ENCODE data around the gene UFSP2. TPM values are rescaled to one million over a fixed set of nuclear protein-coding genes. Genes with fewer than 3 reads are reported as not detected.

UFSP2 gene
- total RNA-seq, 2 experiments from 2014 or later = 17.9 to 20.3 TPM

GRCh38 chr4:185394568-185395237 is 31.1 kb downstream of the UFSP2 start:
- no peaks in the 10 kb centered on the region for H3K27me3 Mint-ChIP-seq
- peaks cover 15% of the 10 kb centered on the region for H3K36me3 Mint-ChIP-seq (ENCODE audit: low read depth)
- POLR2A ChIA-PET = no interaction called here
- H3K27ac Mint-ChIP-seq = peak overlapping the region; percentile 97
- H3K9me3 Mint-ChIP-seq = no peaks in the 10 kb centered on the region
- DNase-seq = no peak
- CTCF ChIA-PET = interaction anchor here (1.3 kb wide), 3 partner anchors 11 to 162 kb away, joined by 3 to 6 read pairs (median 5); no protein-coding TSS in a partner anchor
- peak overlapping the region; percentile 83 for H3K4me3 Mint-ChIP-seq
- peaks cover 44% of the 10 kb centered on the region for H3K4me1 Mint-ChIP-seq

GRCh38 chr4:185392156-185392555 is 33.6 kb downstream of the UFSP2 start:
- Mint-ChIP-seq H3K36me3 (ENCODE audit: low read depth) (peaks cover 2% of the 10 kb centered on the region), H3K27ac (no peak overlapping the region), H3K4me3 (no peak overlapping the region), H3K4me1 (peaks cover 20% of the 10 kb centered on the region), H3K9me3 (no peaks in the 10 kb centered on the region), H3K27me3 (no peaks in the 10 kb centered on the region)
- no peak for DNase-seq
- CTCF ChIA-PET = no interaction called here
- POLR2A ChIA-PET = no interaction called here

- Mint-ChIP-seq H3K27me3 (no peaks in the 10 kb centered on the region), H3K36me3 (ENCODE audit: low read depth) (peaks cover 2% of the 10 kb centered on the region), H3K4me3 (no peak overlapping the region), H3K4me1 (peaks cover 17% of the 10 kb centered on the region), H3K9me3 (no peaks in the 10 kb centered on the region), H3K27ac (no peak overlapping the region)
- ChIA-PET CTCF (no interaction called here), POLR2A (no interaction called here)
- no peak for DNase-seq
These were observed 34.8 kb downstream of the UFSP2 start for GRCh38 chr4:185390941-185391340.

- ChIA-PET CTCF (no interaction called here), POLR2A (no interaction called here)
- H3K4me1 Mint-ChIP-seq = peaks cover 25% of the 10 kb centered on the region
- DNase-seq = no peak
- no peaks in the 10 kb centered on the region for H3K9me3 Mint-ChIP-seq
- H3K27me3 Mint-ChIP-seq = peaks cover 2% of the 10 kb centered on the region
- H3K36me3 Mint-ChIP-seq (ENCODE audit: low read depth) = peaks cover 5% of the 10 kb centered on the region
- H3K27ac Mint-ChIP-seq = no peak overlapping the region
- H3K4me3 Mint-ChIP-seq = no peak overlapping the region
These were observed 37.8 kb downstream of the UFSP2 start for GRCh38 chr4:185387957-185388356.

- DNase-seq = no peak
- ChIA-PET CTCF (no interaction called here), POLR2A (no interaction called here)
- Mint-ChIP-seq H3K9me3 (peaks cover 9% of the 10 kb centered on the region), H3K4me3 (peak overlapping the region; percentile 10), H3K36me3 (ENCODE audit: low read depth) (peaks cover 6% of the 10 kb centered on the region), H3K27me3 (peaks cover 4% of the 10 kb centered on the region), H3K27ac (peak overlapping the region; percentile 72), H3K4me1 (peaks cover 24% of the 10 kb centered on the region)
These were observed 40.8 kb downstream of the UFSP2 start for GRCh38 chr4:185384930-185385331.

GRCh38 chr4:185384061-185384460 is 41.7 kb downstream of the UFSP2 start:
- Mint-ChIP-seq H3K27me3 (peaks cover 4% of the 10 kb centered on the region), H3K27ac (no peak overlapping the region), H3K36me3 (ENCODE audit: low read depth) (peaks cover 6% of the 10 kb centered on the region), H3K4me3 (no peak overlapping the region), H3K9me3 (peaks cover 9% of the 10 kb centered on the region), H3K4me1 (peaks cover 24% of the 10 kb centered on the region)
- ChIA-PET POLR2A (no interaction called here), CTCF (interaction anchor here (1.8 kb wide), 1 partner anchor 10 kb away, joined by 6 read pairs; no protein-coding TSS in a partner anchor)
- DNase-seq = no peak

- POLR2A ChIA-PET = no interaction called here
These were observed 42.3 kb downstream of the UFSP2 start for GRCh38 chr4:185383451-185383850.

GRCh38 chr4:185382754-185383153 is 43.0 kb downstream of the UFSP2 start:
- Mint-ChIP-seq H3K27me3 (peaks cover 4% of the 10 kb centered on the region), H3K4me3 (no peak overlapping the region), H3K36me3 (ENCODE audit: low read depth) (peaks cover 6% of the 10 kb centered on the region), H3K9me3 (peaks cover 9% of the 10 kb centered on the region), H3K27ac (no peak overlapping the region), H3K4me1 (peaks cover 24% of the 10 kb centered on the region)
- ChIA-PET CTCF (interaction anchor here (1.8 kb wide), 1 partner anchor 12 kb away, joined by 6 read pairs; no protein-coding TSS in a partner anchor), POLR2A (no interaction called here)
- DNase-seq = no peak

More at GRCh38 chr4:185383451-185383850, 42.3 kb downstream of the UFSP2 start:
- Mint-ChIP-seq H3K9me3 (peaks cover 9% of the 10 kb centered on the region), H3K4me1 (peaks cover 24% of the 10 kb centered on the region), H3K4me3 (no peak overlapping the region), H3K27me3 (peaks cover 4% of the 10 kb centered on the region), H3K27ac (no peak overlapping the region), H3K36me3 (ENCODE audit: low read depth) (peaks cover 6% of the 10 kb centered on the region)
- DNase-seq = no peak
- CTCF ChIA-PET = interaction anchor here (1.8 kb wide), 1 partner anchor 11 kb away, joined by 6 read pairs; no protein-coding TSS in a partner anchor

GRCh38 chr4:185381288-185382196 is 44.2 kb downstream of the UFSP2 start:
- ChIA-PET POLR2A (no interaction called here), CTCF (no interaction called here)
- Mint-ChIP-seq H3K4me3 (no peak overlapping the region), H3K36me3 (ENCODE audit: low read depth) (peaks cover 6% of the 10 kb centered on the region), H3K27me3 (peaks cover 4% of the 10 kb centered on the region), H3K4me1 (peaks cover 24% of the 10 kb centered on the region), H3K9me3 (peaks cover 9% of the 10 kb centered on the region), H3K27ac (no peak overlapping the region)
- DNase-seq = no peak

GRCh38 chr4:185380320-185380719 is 45.4 kb downstream of the UFSP2 start:
- H3K27ac Mint-ChIP-seq = no peak overlapping the region
- peaks cover 15% of the 10 kb centered on the region for H3K4me1 Mint-ChIP-seq
- no peak for DNase-seq
- peaks cover 9% of the 10 kb centered on the region for H3K9me3 Mint-ChIP-seq
- H3K4me3 Mint-ChIP-seq = no peak overlapping the region
- ChIA-PET POLR2A (no interaction called here), CTCF (interaction anchor here (0.6 to 1.0 kb wide), 2 partner anchors 23 to 30 kb away, joined by 3 read pairs; no protein-coding TSS in a partner anchor)
- H3K27me3 Mint-ChIP-seq = peaks cover 4% of the 10 kb centered on the region
- peaks cover 6% of the 10 kb centered on the region for H3K36me3 Mint-ChIP-seq (ENCODE audit: low read depth)

GRCh38 chr4:185379326-185380295 is 46.2 kb downstream of the UFSP2 start:
- Mint-ChIP-seq H3K27ac (no peak overlapping the region), H3K4me1 (peaks cover 8% of the 10 kb centered on the region), H3K27me3 (peaks cover 4% of the 10 kb centered on the region), H3K36me3 (ENCODE audit: low read depth) (peaks cover 6% of the 10 kb centered on the region), H3K4me3 (no peak overlapping the region), H3K9me3 (peaks cover 9% of the 10 kb centered on the region)
- POLR2A ChIA-PET = no interaction called here
- CTCF ChIA-PET = interaction anchor here (1.0 kb wide), 1 partner anchor 22 kb away, joined by 3 read pairs; no protein-coding TSS in a partner anchor
- no peak for DNase-seq

GRCh38 chr4:185378264-185378663 is 47.5 kb downstream of the UFSP2 start:
- POLR2A ChIA-PET = no interaction called here
- H3K27me3 Mint-ChIP-seq = peaks cover 2% of the 10 kb centered on the region
- peaks cover 1% of the 10 kb centered on the region for H3K36me3 Mint-ChIP-seq (ENCODE audit: low read depth)
- no peak overlapping the region for H3K27ac Mint-ChIP-seq
- H3K4me3 Mint-ChIP-seq = no peak overlapping the region
- H3K9me3 Mint-ChIP-seq = peaks cover 9% of the 10 kb centered on the region
- DNase-seq = no peak
- CTCF ChIA-PET = no interaction called here
- H3K4me1 Mint-ChIP-seq = no peaks in the 10 kb centered on the region
